Measurements from ENCODE around the gene LMAN1.

The LMAN1 gene

DNA sequence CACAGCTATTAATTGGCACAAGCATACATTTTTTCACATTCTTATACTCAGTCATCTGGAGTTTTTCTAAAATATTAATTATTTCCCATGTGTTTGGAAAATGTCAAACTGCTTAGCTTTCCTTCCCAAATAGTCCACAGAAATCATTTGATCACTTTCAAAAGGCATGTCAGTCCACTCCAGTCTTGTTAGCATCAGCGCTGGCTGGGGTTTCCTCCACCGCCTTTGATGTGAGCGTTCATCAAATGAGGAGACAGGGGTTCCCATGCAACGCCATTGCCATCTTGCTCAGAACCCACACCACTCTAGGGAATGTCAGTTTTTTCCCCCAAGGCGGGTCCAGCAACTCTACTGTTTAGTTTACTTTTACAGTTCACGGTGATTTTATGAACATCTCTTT, 72.7 kb downstream of the LMAN1 start:
- no peak overlapping the region for H2AFZ ChIP-seq (ENCODE audit: low read length)
- H3K36me3 ChIP-seq (ENCODE audit: insufficient read depth, low read length): no peaks in the 10 kb centered on the region
- no peaks in the 10 kb centered on the region for H3K4me1 ChIP-seq (ENCODE audit: insufficient read depth, low read length, poor library complexity, severe bottlenecking)
- H3K4me2 ChIP-seq (ENCODE audit: low read depth, low read length, poor library complexity, severe bottlenecking): no peak overlapping the region
- no peak overlapping the region for H3K9ac ChIP-seq (ENCODE audit: low read depth, low read length, poor library complexity, severe bottlenecking)
- no peak overlapping the region for H3K4me3 ChIP-seq (ENCODE audit: low read length, poor library complexity, severe bottlenecking)
- no peaks in the 10 kb centered on the region for H3F3A ChIP-seq (ENCODE audit: low read depth)
- no peaks in the 10 kb centered on the region for H3K9me3 ChIP-seq (ENCODE audit: insufficient read depth, low read depth, low read length)
- TF ChIP-seq EZH2phosphoT487 (IDR thresholded peaks at IDR 0.05; ENCODE audit: borderline replicate concordance): no peak
- TF ChIP-seq, protein P1, sequence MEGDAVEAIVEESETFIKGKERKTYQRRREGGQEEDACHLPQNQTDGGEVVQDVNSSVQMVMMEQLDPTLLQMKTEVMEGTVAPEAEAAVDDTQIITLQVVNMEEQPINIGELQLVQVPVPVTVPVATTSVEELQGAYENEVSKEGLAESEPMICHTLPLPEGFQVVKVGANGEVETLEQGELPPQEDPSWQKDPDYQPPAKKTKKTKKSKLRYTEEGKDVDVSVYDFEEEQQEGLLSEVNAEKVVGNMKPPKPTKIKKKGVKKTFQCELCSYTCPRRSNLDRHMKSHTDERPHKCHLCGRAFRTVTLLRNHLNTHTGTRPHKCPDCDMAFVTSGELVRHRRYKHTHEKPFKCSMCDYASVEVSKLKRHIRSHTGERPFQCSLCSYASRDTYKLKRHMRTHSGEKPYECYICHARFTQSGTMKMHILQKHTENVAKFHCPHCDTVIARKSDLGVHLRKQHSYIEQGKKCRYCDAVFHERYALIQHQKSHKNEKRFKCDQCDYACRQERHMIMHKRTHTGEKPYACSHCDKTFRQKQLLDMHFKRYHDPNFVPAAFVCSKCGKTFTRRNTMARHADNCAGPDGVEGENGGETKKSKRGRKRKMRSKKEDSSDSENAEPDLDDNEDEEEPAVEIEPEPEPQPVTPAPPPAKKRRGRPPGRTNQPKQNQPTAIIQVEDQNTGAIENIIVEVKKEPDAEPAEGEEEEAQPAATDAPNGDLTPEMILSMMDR (conservative IDR thresholded peaks at IDR 0.05; ENCODE audit: low read length): no peak
- no peaks in the 10 kb centered on the region for H3K9me2 ChIP-seq (replicated peaks; ENCODE audit: low read depth, low read length)
- H3K79me2 ChIP-seq (ENCODE audit: insufficient read depth, low read length): no peaks in the 10 kb centered on the region
- no peaks in the 10 kb centered on the region for H3K27me3 ChIP-seq (ENCODE audit: insufficient read depth, low read length, poor library complexity, severe bottlenecking)
- no peaks in the 10 kb centered on the region for H4K20me1 ChIP-seq (ENCODE audit: insufficient read depth, low read length, poor library complexity, severe bottlenecking)

DNA sequence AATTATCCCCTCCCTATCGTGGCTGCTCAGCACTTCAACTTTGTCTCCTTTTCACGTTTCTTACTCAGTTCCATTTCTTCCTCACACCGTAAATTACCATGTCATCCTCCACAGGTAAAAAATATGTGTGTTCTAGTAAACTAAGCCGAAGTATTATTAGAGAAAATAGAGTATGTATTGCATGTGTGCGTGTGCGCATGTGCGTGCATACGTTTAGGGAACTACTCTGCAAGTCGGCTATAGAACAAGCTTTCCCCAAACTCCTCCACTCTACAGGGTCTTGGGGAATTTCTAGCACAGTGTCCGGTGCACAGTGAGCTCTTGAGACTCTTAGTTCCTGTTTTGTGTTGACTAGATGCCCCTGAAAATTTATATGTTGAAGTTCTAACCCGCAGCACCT, 76.7 kb downstream of the LMAN1 start:
- H2AFZ ChIP-seq (ENCODE audit: low read length): no peak overlapping the region
- no peaks in the 10 kb centered on the region for H3K79me2 ChIP-seq (ENCODE audit: insufficient read depth, low read length)
- no peaks in the 10 kb centered on the region for H3K9me3 ChIP-seq (ENCODE audit: insufficient read depth, low read depth, low read length)
- no peaks in the 10 kb centered on the region for H3F3A ChIP-seq (ENCODE audit: low read depth)
- H3K36me3 ChIP-seq (ENCODE audit: insufficient read depth, low read length): no peaks in the 10 kb centered on the region
- no peak overlapping the region for H3K9ac ChIP-seq (ENCODE audit: low read depth, low read length, poor library complexity, severe bottlenecking)
- no peaks in the 10 kb centered on the region for H4K20me1 ChIP-seq (ENCODE audit: insufficient read depth, low read length, poor library complexity, severe bottlenecking)
- no peaks in the 10 kb centered on the region for H3K9me2 ChIP-seq (replicated peaks; ENCODE audit: low read depth, low read length)
- H3K4me1 ChIP-seq (ENCODE audit: insufficient read depth, low read length, poor library complexity, severe bottlenecking): no peaks in the 10 kb centered on the region
- no peaks in the 10 kb centered on the region for H3K27me3 ChIP-seq (ENCODE audit: insufficient read depth, low read length, poor library complexity, severe bottlenecking)
- TF ChIP-seq, protein P1 (conservative IDR thresholded peaks at IDR 0.05; ENCODE audit: low read length): no peak
- no peak for TF ChIP-seq EZH2phosphoT487 (IDR thresholded peaks at IDR 0.05; ENCODE audit: borderline replicate concordance)
- no peak overlapping the region for H3K4me3 ChIP-seq (ENCODE audit: low read length, poor library complexity, severe bottlenecking)
- H3K4me2 ChIP-seq (ENCODE audit: low read depth, low read length, poor library complexity, severe bottlenecking): no peak overlapping the region

DNA sequence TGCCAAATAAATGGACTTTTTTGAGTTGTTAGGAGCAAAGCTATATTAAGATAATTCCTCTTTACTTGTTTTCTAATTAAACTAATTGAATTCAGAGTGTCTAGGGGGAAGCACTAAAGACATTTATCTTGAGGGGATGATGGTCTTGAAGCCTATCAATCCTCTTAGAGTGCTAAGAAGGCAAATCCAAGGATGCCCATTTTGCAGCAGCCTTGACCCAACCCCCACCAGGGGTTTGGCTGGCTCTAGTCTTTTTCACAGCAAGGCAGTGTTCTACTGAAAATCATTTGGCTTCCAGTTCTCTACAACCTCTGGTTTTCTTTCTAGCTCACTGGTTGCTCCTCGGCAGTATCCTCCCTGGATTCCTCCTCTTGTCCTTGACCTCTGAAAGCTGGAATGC, 79.3 kb downstream of the LMAN1 start:
- H3K4me2 ChIP-seq (ENCODE audit: low read depth, low read length, poor library complexity, severe bottlenecking): no peak overlapping the region
- no peaks in the 10 kb centered on the region for H3K79me2 ChIP-seq (ENCODE audit: insufficient read depth, low read length)
- H3K9me2 ChIP-seq (replicated peaks; ENCODE audit: low read depth, low read length): no peaks in the 10 kb centered on the region
- H3K9ac ChIP-seq (ENCODE audit: low read depth, low read length, poor library complexity, severe bottlenecking): no peak overlapping the region
- H3K9me3 ChIP-seq (ENCODE audit: insufficient read depth, low read depth, low read length): no peaks in the 10 kb centered on the region
- H3K27me3 ChIP-seq (ENCODE audit: insufficient read depth, low read length, poor library complexity, severe bottlenecking): no peaks in the 10 kb centered on the region
- H3K4me1 ChIP-seq (ENCODE audit: insufficient read depth, low read length, poor library complexity, severe bottlenecking): no peaks in the 10 kb centered on the region
- H4K20me1 ChIP-seq (ENCODE audit: insufficient read depth, low read length, poor library complexity, severe bottlenecking): no peaks in the 10 kb centered on the region
- no peak for TF ChIP-seq EZH2phosphoT487 (IDR thresholded peaks at IDR 0.05; ENCODE audit: borderline replicate concordance)
- TF ChIP-seq, protein P1 (conservative IDR thresholded peaks at IDR 0.05; ENCODE audit: low read length): no peak
- H3K36me3 ChIP-seq (ENCODE audit: insufficient read depth, low read length): no peaks in the 10 kb centered on the region
- no peak overlapping the region for H3K4me3 ChIP-seq (ENCODE audit: low read length, poor library complexity, severe bottlenecking)
- H3F3A ChIP-seq (ENCODE audit: low read depth): no peaks in the 10 kb centered on the region
- H2AFZ ChIP-seq (ENCODE audit: low read length): no peak overlapping the region
